MM.1S (cell line): ENCODE data around the gene ZRANB1.

Experiments
- CTCF ChIP-seq: fragments of 300-600 bp; sonication (generic); IDR thresholded peaks from 2 replicates; pipeline ENCODE4 v1.5.1; 2016; ENCODE audit warnings: antibody characterized with exemption, low read length, mixed read lengths
- EZH2 ChIP-seq: fragments of 300-600 bp; sonication (generic); optimal IDR thresholded peaks from 2 replicates; pipeline ENCODE3; 2017; ENCODE audit warnings: low read depth, mild to moderate bottlenecking, antibody characterized with exemption, low read length, mixed read lengths
- EZH2phosphoT487 ChIP-seq: fragments of 300-600 bp; sonication (generic); IDR thresholded peaks from 2 replicates; pipeline ENCODE4 v1.6.1; 2018; ENCODE audit warnings: antibody characterized with exemption, low read length

- TF ChIP-seq CTCF (no peak), EZH2phosphoT487 (no peak), EZH2 (no peak)
Measured at GRCh38 chr10:124959564-124959963, 17.6 kb downstream of the ZRANB1 start.
